MV-4-11 (cell line): Measurements from ENCODE around the gene STXBP6.
A peak's percentile ranks its signal among the peaks of the same experiment; 100 is the strongest.
"Not testable (repeated sequence)": the region's sequence is repeated elsewhere in the genome, so short reads cannot be mapped to it uniquely, and the experiment has no call there.

Source experiments
- DNase-seq: peaks from one replicate; lab custom pipeline; 2025; lab: John Stamatoyannopoulos, UW

STXBP6 gene

GRCh38 chr14:24858052-24858451 is 191.9 kb downstream of the STXBP6 start:
- no peak for DNase-seq

GRCh38 chr14:24857277-24857676 is 192.7 kb downstream of the STXBP6 start:
- DNase-seq, result no peak

- no peak for DNase-seq
Observed at GRCh38 chr14:24853446-24853845, 196.5 kb downstream of the STXBP6 start.

- DNase-seq, result no peak
Observed at GRCh38 chr14:24852312-24853060, 197.5 kb downstream of the STXBP6 start.

GRCh38 chr14:24851837-24852236 is 198.1 kb downstream of the STXBP6 start:
- DNase-seq, result peak; percentile 73

GRCh38 chr14:24851406-24851805 is 198.5 kb downstream of the STXBP6 start:
- no peak for DNase-seq

GRCh38 chr14:24850072-24850471 is 199.9 kb downstream of the STXBP6 start:
- no peak for DNase-seq

GRCh38 chr14:24849471-24849870 is 200.5 kb downstream of the STXBP6 start:
- DNase-seq, result no peak

- no peak for DNase-seq
Observed at GRCh38 chr14:24848102-24848790, 201.7 kb downstream of the STXBP6 start.

GRCh38 chr14:24847568-24848095 is 202.3 kb downstream of the STXBP6 start:
- DNase-seq, result no peak

GRCh38 chr14:24846261-24846660 is 203.7 kb downstream of the STXBP6 start:
- no peak for DNase-seq

- no peak for DNase-seq
Observed at GRCh38 chr14:24845851-24846250, 204.1 kb downstream of the STXBP6 start.

GRCh38 chr14:24844011-24844410 is 205.9 kb downstream of the STXBP6 start:
- DNase-seq, result no peak

GRCh38 chr14:24843494-24843893 is 206.5 kb downstream of the STXBP6 start:
- DNase-seq, result peak; percentile 90

- no peak for DNase-seq
Observed at GRCh38 chr14:24840204-24840893, 209.6 kb downstream of the STXBP6 start.

GRCh38 chr14:24839617-24840203 is 210.2 kb downstream of the STXBP6 start:
- DNase-seq, result no peak

- no peak for DNase-seq
Observed at GRCh38 chr14:24838945-24839616, 210.9 kb downstream of the STXBP6 start.

- DNase-seq, result no peak
Observed at GRCh38 chr14:24837280-24838046, 212.5 kb downstream of the STXBP6 start.

GRCh38 chr14:24836324-24836723 is 213.6 kb downstream of the STXBP6 start:
- not testable (repeated sequence) for DNase-seq

- no peak for DNase-seq
Observed at GRCh38 chr14:24834956-24835355, 215.0 kb downstream of the STXBP6 start.

GRCh38 chr14:24833385-24833784 is 216.6 kb downstream of the STXBP6 start:
- no peak for DNase-seq
